ENCODE data around the gene OTOF.

The OTOF gene

DNA sequence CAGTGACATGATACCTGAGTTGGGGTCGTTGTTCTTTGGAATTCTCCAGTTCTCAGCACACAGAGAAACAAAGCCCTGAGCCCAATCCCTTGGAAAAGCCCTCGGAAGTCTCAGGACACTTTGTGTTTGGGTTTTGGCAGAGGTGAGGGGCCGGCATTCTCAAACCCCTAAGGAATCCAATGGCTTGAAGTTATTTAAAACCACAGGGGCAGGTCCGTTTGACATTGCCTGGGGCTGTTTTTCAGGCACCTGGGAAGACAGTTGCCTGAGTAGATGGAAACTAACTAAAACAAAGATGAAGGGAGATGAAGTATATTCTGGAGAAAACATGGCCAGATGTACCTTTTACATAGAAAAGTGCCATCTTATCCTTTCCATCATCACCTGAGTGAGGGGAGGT lies 22.5 kb upstream of the OTOF start:
- no peak for DNase-seq (ENCODE audit: low read depth in 2 of 2)

DNA sequence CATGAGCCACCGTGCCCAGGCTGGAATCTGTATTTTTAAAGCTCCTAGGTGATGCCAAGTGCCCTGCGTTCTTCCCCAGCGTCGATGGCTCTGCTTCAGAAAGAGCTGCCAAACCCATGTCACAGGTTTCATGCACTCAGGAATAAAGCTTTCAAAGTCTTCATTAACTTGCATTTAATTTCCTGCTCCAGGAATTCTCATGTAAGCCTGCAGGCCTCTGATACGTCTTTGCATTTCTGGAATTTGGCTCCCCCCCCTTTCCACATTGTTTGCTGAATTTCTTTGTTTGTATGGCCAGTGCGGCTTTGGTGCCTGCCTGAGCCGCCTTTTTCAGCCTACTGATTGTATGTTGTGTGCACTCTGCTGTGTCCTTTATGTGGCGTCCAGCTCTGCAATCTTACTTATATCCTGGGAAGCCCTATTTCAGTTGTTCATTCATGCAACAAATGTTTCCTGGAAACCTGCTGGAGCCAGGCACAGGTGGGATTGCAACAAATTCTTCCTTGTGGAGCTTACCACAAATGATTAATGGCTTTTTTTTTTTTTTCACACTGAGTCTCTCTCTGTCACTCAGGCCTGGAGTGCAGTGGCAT lies 17.9 kb upstream of the OTOF start:
- no peak for DNase-seq (ENCODE audit: low read depth in 2 of 2)

DNA sequence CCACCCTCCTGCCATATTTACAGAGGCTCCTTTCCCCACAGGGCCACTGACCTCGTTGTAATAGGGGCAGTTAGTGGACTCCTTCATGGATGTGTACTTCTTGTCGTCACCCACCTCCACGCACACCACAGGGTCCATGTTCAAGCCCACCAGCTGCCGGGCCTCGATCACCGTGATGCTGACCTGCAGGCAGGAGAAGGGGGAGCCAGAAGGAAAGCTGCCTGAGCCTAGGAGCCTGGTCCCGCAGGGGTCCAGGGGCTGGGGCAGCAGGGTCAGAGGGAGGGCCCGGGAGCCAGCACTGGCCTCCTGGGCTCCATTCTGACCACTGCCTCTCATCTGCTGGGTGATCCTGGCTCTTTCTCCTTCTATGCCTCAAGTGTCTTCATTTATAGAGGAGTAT lies 17.0 kb upstream of the OTOF start:
- no peak for DNase-seq (ENCODE audit: low read depth in 2 of 2)

DNA sequence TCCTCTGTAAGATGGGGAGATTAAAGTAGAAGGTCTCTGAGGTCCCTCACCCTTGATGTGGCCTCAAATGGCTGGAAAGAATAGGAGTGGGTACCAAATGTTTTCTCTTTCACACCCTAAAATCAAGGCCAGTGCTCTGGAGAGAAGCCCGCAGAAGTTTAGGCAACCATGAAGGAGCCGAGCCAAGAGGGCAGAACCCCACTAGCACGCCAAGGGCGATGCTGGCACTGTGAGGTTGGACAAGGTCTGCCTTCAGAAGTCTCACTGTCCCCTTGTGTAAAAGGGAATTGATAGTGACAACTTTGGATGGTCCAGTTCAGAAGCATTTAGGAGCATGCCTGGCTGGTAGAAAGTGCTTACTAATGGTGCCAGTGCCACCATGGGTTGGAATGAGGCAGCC lies 16.3 kb upstream of the OTOF start:
- DNase-seq (ENCODE audit: low read depth in 2 of 2) = no peak

DNA sequence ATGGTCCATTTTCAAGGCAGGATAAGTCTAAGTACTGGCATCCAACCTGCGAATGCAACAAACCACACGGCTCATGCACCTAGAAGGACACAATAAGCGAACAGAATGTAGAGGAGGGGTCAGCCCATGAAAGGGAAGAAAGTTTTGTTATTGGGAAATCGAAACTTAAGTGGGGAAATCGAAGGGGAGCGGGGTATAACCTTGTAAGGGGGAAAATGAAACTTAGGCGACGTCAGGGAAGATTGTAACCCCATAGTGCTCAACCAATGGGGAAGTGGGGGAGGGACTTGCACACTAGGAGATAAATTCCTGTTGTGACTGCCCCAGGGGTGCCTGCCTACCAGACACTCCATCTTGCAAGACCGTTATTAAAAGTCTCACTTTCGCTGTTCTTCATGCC lies 15.6 kb upstream of the OTOF start:
- no peak for DNase-seq (ENCODE audit: low read depth in 2 of 2)

DNA sequence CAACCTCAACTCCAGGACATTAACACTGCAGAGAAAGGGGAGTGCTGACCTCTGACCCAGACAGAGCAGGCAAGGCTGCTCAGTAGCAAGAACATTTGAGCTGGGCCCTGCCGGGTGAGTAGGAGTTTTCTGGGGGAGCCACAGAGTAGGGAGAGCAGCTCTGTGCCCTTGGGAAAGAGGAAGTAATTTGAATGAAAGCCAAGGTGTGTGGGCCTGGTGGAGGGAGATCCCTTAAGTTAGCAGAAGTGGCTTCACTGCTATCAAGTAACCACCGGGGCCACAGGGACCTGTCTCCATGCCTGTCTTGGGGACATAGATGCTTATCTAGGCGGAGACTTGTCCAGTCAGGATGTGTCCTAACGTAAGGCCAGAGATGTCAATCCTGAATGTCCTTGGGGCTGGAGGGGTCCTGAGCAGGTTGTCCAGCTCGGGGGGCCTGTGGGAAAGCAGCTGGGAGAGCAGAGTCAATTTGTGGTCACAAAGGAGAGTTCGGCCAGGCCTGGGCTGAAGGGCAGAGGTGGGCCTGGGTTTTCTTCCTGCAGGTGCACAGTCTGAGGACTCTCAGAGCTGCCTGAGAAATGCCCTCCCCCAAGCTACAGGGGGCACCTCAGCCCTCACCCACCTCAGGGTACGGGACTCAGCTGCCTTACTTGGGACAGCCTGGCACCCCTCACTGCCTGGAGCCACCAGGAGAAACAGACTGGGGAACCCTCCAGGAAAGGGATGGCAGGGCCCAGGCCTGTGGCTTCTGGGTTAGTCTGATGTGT lies 15.0 kb upstream of the OTOF start:
- no peak for DNase-seq (ENCODE audit: low read depth in 2 of 2)

DNA sequence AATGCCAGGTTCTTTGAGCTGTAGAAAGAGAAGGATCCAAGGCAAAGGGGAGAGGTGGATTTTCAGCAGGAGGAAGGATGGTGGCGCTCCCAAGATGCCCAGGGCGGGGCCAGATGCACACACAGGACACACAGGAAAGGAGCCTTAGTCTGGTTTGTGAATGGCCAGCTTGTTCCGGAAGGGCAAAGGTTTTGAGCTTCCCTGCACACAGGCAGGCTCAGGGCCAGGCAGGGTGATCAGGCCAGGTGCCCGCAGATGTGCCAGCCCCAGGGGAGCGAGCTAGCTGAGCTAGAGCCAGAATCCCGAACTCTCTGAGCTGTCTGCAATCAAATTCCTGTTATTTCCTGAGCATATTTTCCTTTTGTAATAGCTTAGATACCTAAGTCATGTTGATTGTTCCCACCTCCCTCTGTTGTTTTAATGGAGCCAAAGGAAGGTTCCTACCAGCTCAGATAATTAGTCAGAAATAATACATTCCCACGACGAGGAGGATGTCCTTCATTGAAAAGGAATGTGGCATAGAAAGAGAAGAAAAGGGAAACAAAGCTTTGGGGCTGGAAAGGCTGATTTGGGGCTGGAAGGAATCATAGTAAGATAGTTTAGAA lies 13.7 kb upstream of the OTOF start:
- no peak for DNase-seq (ENCODE audit: low read depth in 2 of 2)

DNA sequence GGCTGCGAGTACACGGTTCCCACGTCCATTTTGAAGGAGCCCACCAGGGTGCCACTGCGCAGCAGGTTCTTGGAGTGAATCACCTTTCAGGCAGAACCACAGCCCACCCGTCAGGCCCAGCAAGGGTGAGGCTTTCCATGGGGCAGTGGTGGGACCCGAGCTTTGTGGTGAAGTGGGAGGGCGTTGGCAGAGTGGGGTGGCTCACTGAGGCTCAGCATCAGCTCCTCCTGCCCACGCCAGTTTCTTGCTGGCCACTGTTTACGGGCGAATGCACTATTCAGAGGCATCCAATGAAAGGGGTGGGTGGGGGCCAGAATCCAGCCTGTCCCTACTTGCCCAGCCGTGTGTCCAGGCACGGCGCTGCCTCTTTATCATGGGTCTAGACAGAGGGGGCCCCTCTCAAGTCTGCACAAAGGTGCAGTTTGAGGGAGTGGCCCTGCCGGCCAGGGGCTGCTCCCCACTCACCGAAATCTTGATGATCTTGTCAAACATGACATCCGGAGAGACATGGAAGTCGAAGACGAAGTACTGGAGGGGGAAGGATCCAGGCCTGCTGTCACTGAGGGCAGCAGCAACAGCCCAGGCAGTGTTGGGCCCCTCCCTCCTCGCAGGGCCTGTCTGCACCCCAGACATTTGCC lies 11.4 kb upstream of the OTOF start:
- no peak for DNase-seq (ENCODE audit: low read depth in 2 of 2)

DNA sequence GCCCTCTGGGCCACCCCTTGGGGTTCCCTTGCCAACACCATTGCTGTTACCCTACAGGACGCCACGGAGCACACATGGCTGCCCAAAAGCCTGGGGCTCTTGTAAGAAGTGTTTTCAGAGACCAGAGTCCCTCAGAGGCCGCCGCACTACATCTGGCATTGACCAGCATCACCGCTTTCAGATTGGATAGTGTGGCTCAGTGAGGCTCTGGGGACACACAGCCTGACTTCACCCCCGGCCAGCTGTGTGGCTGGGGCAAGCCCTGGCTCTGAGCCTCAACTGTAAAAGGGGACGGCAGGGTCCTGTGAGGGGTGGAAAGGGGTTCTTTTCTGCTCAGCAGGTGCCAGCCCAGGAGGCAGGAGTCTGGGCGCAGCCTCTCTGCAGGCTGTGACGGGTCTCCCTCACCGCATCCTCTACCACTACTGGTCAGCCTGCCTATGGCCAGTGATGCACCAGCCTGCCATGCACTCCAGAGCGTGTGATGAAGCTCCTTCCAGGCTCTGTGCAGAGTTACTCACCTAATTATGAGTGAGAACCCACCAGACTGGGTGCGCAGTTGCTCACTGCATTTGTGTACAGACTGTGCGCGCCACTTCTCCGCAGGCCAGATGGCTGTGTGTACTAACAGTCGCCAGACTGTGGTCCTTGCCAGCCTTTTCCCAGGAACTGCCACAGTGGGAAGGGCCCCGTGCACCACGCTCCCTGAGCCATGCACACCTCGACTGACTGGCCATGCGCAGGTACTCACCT lies 10.7 kb upstream of the OTOF start:
- DNase-seq (ENCODE audit: low read depth in 2 of 2) = no peak

DNA sequence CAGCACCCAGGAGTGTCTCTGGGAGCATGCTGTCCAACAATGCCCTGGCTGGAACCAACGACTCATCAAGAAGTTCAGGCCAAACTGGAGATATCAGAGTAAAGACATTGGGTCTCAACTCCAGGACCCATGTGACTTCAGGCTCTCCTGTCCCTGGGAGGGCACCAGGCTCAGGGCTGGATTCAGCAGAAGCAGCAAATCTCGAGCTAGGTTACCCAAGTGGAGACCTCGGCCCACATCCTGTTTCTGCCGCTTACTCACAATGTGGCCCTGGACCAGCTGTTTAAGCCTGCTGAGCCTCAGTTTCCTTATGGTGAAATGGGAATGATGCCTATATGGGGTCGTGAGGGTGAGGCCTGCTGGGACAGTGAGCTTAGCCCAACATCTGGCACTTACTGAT lies 9.3 kb upstream of the OTOF start:
- DNase-seq (ENCODE audit: low read depth in 2 of 2) = no peak

DNA sequence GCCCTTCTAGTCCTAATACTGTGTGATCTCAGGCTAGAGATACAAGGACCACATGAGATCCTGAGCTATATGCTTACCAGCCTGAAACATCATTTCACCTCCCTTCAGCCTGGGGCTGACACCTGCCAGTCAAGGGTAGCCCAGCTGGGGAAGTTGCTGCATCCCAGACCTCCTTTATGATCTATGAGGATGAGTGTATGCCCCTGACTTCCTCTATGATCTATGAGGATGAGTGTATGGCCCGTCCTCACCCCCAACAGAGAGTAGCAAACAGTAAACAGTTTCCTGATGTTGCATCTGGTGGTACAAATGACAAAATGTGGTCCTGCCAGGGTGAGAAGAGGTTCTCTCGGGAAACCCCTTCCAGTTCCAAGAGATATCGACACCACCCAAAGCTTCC lies 8.9 kb upstream of the OTOF start:
- DNase-seq (ENCODE audit: low read depth in 2 of 2) = no peak

DNA sequence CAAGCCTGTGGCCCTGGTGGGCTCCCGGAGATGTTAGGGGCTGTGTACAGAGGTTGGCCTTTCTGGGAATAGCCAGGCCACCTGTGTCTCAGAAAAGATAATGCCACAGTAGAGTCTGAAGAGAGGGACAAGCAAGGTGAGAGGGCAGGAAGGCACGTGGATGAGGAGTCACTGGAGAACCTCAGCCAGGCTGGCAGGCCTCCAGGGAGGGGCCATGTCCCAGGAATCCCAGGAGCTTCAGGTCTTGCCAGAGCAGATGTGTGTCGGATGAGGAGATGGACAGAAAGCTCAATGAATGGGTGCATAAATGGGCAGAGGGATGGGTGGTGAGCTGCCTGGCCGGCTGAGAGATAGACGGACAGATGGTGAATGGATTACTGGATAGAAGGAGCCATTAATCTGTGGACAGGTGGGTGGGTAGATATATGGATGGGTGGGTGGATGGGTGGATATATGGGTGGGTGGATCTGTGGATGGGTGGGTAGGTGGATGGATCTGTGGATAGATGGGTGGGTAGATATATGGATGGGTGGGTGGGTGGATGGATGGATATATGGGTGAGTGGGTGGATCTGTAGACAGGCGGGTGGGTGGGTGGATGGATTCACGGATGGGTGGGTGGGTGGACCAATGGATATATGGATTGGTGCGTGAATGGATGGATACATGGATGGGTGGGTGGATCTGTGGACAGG lies 7.9 kb upstream of the OTOF start:
- no peak for DNase-seq (ENCODE audit: low read depth in 2 of 2)

DNA sequence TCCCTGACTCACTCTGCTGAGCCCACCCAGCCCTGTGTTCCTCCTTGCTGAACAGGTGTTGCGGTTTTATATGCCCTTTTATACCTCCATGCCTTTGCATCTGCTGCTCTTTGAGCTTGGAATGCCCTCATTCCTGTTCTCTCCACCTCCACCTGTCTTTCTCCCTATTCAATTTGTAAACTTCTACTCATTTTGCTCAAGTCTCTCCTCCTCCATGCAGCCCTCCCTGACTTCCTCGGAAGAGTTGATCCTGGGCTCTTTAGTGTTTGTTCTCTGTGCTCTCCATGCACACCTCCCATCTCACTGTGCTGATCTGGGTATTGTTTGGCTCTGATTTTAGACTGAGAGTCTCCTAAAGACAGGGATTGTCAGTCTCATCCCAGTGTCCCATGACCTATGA lies 7.2 kb upstream of the OTOF start:
- DNase-seq (ENCODE audit: low read depth in 2 of 2) = no peak

DNA sequence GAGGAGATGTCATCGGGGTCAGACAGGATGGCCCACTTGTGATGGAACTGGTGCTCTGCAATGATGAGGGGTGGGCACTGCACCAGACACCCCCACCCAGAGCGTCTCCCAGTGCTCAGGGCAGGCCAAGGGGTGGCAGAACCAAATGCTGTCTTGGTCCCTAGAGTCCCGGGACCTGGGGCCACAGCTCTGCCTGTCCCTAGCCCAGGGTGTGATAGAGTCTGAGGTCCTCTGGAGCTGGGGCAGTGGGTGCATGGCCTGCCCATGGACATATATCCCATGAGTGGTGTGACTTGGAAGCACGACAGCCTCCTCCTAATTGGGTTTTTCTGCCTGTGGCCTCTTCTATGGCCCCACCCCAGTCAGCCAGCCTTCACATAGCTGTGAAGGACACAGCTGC lies 6.7 kb upstream of the OTOF start:
- DNase-seq (ENCODE audit: low read depth in 2 of 2) = no peak

DNA sequence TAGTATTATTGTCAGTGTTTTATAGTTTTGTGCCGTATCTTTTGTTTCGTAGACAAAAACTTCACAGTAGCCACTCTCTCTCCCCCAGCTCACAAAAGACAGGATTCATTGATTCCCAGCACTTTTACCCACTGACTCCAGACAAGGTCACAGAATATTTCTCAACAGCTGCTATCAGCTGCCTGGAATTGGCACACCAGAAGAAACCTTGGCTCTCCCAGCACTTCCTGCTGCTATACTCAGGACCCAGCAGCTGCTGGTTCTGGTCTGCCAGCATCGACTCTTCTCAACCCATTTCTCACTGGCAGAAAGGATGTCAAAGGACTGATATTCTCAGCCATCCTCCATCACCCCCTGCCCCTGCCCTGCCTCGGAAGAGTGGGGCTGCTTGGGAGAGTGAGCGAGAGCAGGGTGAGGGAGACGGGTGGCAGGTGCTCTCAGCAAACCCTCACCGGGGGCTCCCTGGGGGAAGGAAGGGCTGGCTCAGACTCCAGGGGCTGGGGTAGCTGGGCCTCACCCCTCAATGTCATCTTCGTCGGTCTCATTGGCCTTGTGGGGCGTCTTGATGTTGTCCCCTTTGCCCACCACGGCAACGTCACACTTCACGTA lies 6.1 kb upstream of the OTOF start:
- no peak for DNase-seq (ENCODE audit: low read depth in 2 of 2)

DNA sequence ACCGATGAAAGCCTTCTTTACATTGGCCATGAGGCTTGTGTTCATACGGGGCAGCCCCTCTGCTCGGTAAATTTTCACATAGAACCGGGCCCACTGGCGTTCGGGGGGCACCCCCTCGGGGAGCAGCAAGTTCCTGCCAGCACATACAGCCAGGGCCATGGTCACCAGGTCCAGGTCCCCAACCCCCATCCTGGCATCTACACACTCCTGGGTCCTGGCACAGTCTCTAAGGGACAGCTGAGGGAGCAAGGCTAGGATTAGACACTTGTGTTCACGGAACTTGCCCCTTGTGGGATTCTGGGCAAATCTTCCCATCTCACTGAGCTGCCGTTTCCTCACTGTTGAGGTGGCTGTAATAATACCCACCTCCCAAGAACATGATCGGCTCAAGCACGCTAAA lies 5.6 kb upstream of the OTOF start:
- no peak for DNase-seq (ENCODE audit: low read depth in 2 of 2)

DNA sequence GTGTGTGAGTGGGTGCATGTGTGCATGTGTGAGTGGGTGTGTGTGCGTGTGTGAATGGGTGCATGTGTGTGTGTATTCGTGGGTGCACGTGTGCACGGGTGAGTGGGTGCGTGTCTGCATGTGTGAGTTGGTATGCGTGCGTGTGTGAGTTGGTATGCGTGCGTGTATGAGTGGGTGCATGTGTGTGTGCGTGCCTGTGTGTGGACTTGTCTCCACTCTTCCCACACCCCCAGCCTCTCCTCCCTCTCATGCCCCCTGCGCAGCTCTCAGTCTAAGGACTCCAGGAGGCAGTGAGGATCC lies 5.1 kb upstream of the OTOF start:
- no peak for DNase-seq (ENCODE audit: low read depth in 2 of 2)

DNA sequence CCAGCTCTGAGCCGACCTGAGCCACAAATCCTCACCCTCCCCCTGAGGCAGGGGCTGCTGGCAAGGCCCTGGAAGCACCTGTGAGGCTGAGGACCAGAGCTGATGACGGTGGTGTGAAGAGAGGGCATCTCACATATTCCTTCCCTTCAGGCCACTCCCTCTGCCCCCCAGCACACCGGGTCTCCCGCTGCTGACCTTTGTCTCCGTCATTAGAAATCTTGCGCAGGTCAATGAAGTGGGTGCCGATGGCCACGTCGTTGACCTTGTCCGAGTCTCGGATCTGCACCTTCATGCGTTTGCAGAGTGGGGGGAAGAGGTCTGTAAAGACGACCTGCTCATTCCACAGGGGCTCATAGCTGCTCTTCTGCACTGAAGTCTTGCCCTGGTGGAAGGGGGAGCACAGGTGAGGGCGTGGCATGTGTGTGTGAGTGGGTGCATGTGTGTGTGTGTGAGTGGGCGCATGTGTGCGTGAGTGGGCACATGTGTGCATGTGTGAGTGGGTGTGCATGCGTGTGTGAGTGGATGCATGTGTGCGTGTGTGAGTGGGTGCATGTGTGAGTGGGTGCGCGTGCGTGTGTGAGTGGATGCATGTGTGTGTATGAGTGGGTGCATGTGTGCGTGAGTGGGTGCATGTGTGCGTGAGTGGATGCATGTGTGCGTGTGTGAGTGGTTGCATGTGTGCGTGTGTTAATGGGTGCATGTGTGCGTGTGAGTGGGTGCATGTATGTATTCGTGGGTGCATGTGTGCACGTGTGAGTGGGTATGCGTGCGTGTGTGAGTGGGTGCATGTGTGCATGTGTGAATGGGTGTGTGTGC lies 4.5 kb upstream of the OTOF start:
- DNase-seq (ENCODE audit: low read depth in 2 of 2) = no peak

DNA sequence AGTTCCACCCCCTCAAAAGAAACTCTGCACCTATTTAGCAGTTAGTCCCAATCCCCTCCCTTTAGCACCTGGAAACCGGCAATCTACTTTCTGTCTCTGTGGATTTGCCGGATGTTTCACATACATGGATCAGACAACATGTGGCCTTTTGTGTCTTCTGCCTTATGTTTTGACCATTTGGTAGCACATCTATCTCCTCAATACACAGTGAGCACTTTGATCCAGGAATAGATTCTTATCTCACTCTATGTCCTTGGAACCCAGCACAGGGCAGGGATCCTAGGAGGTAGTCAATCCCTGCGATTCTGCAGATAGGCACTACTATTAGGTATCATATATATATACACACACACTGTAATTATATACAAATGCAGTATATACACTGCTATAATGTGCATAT lies 3.8 kb upstream of the OTOF start:
- DNase-seq (ENCODE audit: low read depth in 2 of 2) = no peak

DNA sequence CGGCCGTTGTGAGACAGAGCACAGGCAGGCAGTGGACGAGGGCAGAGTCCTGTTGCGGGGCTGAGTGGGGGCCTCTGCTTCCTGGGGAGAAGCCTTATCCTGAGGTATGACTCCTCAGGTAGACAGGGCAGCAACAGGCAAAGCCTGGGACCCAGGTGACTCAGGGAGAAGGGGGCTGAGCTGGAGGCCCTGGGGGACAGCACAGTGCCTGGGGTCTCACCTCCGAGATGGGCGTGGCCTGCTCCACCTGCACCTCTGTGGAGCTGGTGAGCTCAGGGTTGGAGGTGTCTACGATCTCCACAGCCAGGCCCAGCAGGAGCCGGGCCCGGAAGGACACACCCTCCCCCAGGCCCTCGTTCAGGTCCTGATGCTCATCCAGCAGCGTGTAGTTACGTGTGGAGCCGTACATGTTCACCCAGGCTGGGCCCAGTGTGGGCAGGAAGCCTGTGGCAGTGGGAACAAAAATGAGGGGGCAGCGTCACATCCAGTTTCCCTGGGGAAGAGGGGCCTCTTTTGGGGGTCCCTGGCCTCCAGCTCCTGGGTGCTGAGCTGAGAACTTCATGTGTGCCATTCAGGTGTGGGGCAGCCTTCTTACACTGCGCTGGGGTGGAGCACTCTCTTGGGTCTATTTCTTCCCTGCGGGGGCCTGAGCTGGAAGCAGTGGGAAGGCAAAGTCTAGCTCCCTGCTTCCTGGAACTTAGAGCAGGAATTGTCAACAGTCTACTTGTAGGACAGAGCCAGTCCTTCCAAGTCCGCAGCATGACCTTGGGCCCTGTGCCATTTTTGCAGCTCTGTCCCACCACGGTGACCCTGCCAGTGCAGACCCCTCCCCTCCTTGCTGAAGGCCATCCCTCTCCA lies 2.9 kb upstream of the OTOF start:
- DNase-seq (ENCODE audit: low read depth in 2 of 2) = no peak

Measured in stimulated activated CD8-positive, alpha-beta memory T cell treated with anti-CD3 and anti-CD28 coated beads, Interleukin-15, amount 100 ng/mL, for 48 hours (primary cell).